ENCODE data around the gene PRG3. TPM values are rescaled to one million over a fixed set of nuclear protein-coding genes. Genes with fewer than 3 reads are reported as not detected.

Gene PRG3
- total RNA-seq, 1 experiment from 2014 or later: not detected

- intact Hi-C loops (cut with micrococcal nuclease; ENCODE audit: unreplicated experiment): no loop called here
- POLR2A ChIA-PET (ENCODE audit: unreplicated experiment): no interaction called here
- no peak overlapping the region for H3K4me2 ChIP-seq
Observed at GRCh38 chr11:57359896-57360690, 20.9 kb downstream of the PRG3 start.

GRCh38 chr11:57359396-57359795 is 21.6 kb downstream of the PRG3 start:
- peaks cover 27% of the 10 kb centered on the region; the same call in 1 of the 2 replicates for H3K27me3 ChIP-seq (ENCODE audit: insufficient read depth, low read depth)
- no peaks in the 10 kb centered on the region for H3K36me3 ChIP-seq (ENCODE audit: low read depth)
- H3K4me1 ChIP-seq (replicated peaks; ENCODE audit: insufficient read depth): peaks cover 13% of the 10 kb centered on the region; the same call in 1 of the 2 replicates
- H3K9me3 ChIP-seq (ENCODE audit: insufficient read depth, low read depth): no peaks in the 10 kb centered on the region
- no peaks in the 10 kb centered on the region for H4K20me1 ChIP-seq (ENCODE audit: insufficient read depth)
- TF ChIP-seq EZH2 (IDR thresholded peaks at IDR 0.05; ENCODE audit: low read depth) (no peak), CTCF (conservative IDR thresholded peaks at IDR 0.05) (no peak)
- ChIA-PET POLR2A (ENCODE audit: unreplicated experiment) (no interaction called here), CTCF (interaction anchor here (0.6 kb wide), 1 partner anchor 9 kb away, joined by 3 read pairs; no protein-coding TSS in a partner anchor)
- H3K9me2 ChIP-seq (ENCODE audit: insufficient read depth): no peaks in the 10 kb centered on the region
- peaks cover 11% of the 10 kb centered on the region; the same call in 1 of the 2 replicates for H3F3A ChIP-seq (ENCODE audit: insufficient read depth, low read depth)
- H2AFZ ChIP-seq: no peak overlapping the region
- BruUV-seq (replicated peaks): no TSS peak
- no peak for DNase-seq
- no peak overlapping the region for H3K4me3 ChIP-seq
- H3K79me2 ChIP-seq (ENCODE audit: low read depth): no peaks in the 10 kb centered on the region
- intact Hi-C loops (cut with micrococcal nuclease; ENCODE audit: unreplicated experiment): no loop called here
- H3K27ac ChIP-seq: no peak overlapping the region
- H3K4me2 ChIP-seq: no peak overlapping the region

More at GRCh38 chr11:57359896-57360690, 20.9 kb downstream of the PRG3 start:
- CTCF ChIA-PET: interaction anchor here (0.8 kb wide), 1 partner anchor 40 kb away, joined by 3 read pairs; no protein-coding TSS in a partner anchor
- Histone ChIP-seq H4K20me1 (ENCODE audit: insufficient read depth) (no peaks in the 10 kb centered on the region), H3K79me2 (ENCODE audit: low read depth) (no peaks in the 10 kb centered on the region), H3K36me3 (ENCODE audit: low read depth) (no peaks in the 10 kb centered on the region), H3K27me3 (ENCODE audit: insufficient read depth, low read depth) (peaks cover 27% of the 10 kb centered on the region; the same call in 1 of the 2 replicates), H3K4me3 (no peak overlapping the region), H3K27ac (no peak overlapping the region), H2AFZ (no peak overlapping the region), H3F3A (ENCODE audit: insufficient read depth, low read depth) (peaks cover 11% of the 10 kb centered on the region; the same call in 1 of the 2 replicates), H3K9me2 (ENCODE audit: insufficient read depth) (no peaks in the 10 kb centered on the region), H3K9me3 (ENCODE audit: insufficient read depth, low read depth) (no peaks in the 10 kb centered on the region), H3K4me1 (replicated peaks; ENCODE audit: insufficient read depth) (peaks cover 13% of the 10 kb centered on the region; the same call in 1 of the 2 replicates)
- TF ChIP-seq CTCF (conservative IDR thresholded peaks at IDR 0.05) (no peak), EZH2 (IDR thresholded peaks at IDR 0.05; ENCODE audit: low read depth) (no peak)
- no TSS peak for BruUV-seq (replicated peaks)
- DNase-seq: peak in 1 of 2 experiments; percentile 46

GRCh38 chr11:57358991-57359390 is 22.0 kb downstream of the PRG3 start:
- CTCF ChIA-PET: interaction anchor here (0.6 kb wide), 1 partner anchor 9 kb away, joined by 3 read pairs; no protein-coding TSS in a partner anchor
- Histone ChIP-seq H3K4me2 (no peak overlapping the region), H3K4me1 (replicated peaks; ENCODE audit: insufficient read depth) (peaks cover 13% of the 10 kb centered on the region; the same call in 1 of the 2 replicates), H3K4me3 (no peak overlapping the region), H4K20me1 (ENCODE audit: insufficient read depth) (no peaks in the 10 kb centered on the region), H3K9me2 (ENCODE audit: insufficient read depth) (no peaks in the 10 kb centered on the region), H2AFZ (no peak overlapping the region), H3K27me3 (ENCODE audit: insufficient read depth, low read depth) (peaks cover 27% of the 10 kb centered on the region; the same call in 1 of the 2 replicates), H3K36me3 (ENCODE audit: low read depth) (no peaks in the 10 kb centered on the region), H3K27ac (no peak overlapping the region), H3K9me3 (ENCODE audit: insufficient read depth, low read depth) (no peaks in the 10 kb centered on the region), H3K79me2 (ENCODE audit: low read depth) (no peaks in the 10 kb centered on the region), H3F3A (ENCODE audit: insufficient read depth, low read depth) (peaks cover 11% of the 10 kb centered on the region; the same call in 1 of the 2 replicates)
- POLR2A ChIA-PET (ENCODE audit: unreplicated experiment): no interaction called here
- TF ChIP-seq EZH2 (IDR thresholded peaks at IDR 0.05; ENCODE audit: low read depth) (no peak), CTCF (conservative IDR thresholded peaks at IDR 0.05) (no peak)
- DNase-seq: no peak
- BruUV-seq (replicated peaks): no TSS peak
- intact Hi-C loops (cut with micrococcal nuclease; ENCODE audit: unreplicated experiment): no loop called here

All from PC-9 (cell line).